PFSK-1 (cell line): ENCODE measurements around the gene TRIM17.

ENCODE experiments used
- POLR2AphosphoS5 ChIP-seq: IDR thresholded peaks from 2 replicates; pipeline ENCODE4 v1.6.1; 2012; ENCODE audit warnings: low read depth, mild to moderate bottlenecking, control low read depth, low read length, moderate library complexity
- REST ChIP-seq, 2 experiments: IDR thresholded peaks; 2 replicates each; pipeline versions ENCODE4 v1.6.1 to v1.8.0; 2011 to 2012; ENCODE audit warnings: low read depth in 2 of 2, low read length in 2 of 2, control low read depth in 1 of 2, inconsistent platforms in 1 of 2, mild to moderate bottlenecking in 1 of 2, moderate library complexity in 1 of 2; ENCODE audit not compliant: insufficient read depth in 1 of 2
- SIN3A ChIP-seq: IDR thresholded peaks from 2 replicates; pipeline ENCODE4 v1.6.1; 2012; ENCODE audit warnings: mild to moderate bottlenecking, low read length, moderate library complexity, borderline replicate concordance; ENCODE audit not compliant: insufficient read depth
- TAF1 ChIP-seq: IDR thresholded peaks from 2 replicates; pipeline ENCODE4 v1.6.1; 2012; ENCODE audit warnings: low read length, control low read depth, borderline replicate concordance; ENCODE audit not compliant: insufficient read depth

GRCh38 chr1:228385232-228385631 lies 31.4 kb downstream of the TRIM17 start:
- TF ChIP-seq TAF1: no peak
- TF ChIP-seq REST (IDR thresholded peaks at IDR 0.05; ENCODE audit: insufficient read depth in 1 of 2, low read depth in 2 of 2, low read length in 2 of 2): no peak
- no peak for TF ChIP-seq POLR2AphosphoS5
- no peak for TF ChIP-seq SIN3A
